NCI-H187 treated with DMSO at 0.1 percent for 48 hours (cell line): ENCODE data around the gene PPP1R13L.

Source experiments
- DNase-seq: peaks from one replicate; lab custom pipeline; 2025; lab: John Stamatoyannopoulos, UW

The PPP1R13L gene

DNA sequence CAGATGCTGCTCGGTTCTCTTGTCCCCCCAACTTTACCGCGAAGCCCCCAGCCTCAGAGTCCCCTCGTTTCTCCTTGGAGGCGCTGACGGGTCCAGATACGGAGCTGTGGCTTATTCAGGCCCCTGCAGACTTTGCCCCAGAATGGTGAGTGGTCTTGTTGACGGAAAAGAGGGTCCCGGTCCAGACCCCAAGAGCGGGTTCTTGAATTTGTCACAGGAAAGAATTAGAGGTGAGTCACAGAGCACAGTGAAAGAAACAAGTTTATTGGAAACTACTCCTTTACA lies 2.2 kb upstream of the PPP1R13L start:
- DNase-seq = no peak

DNA sequence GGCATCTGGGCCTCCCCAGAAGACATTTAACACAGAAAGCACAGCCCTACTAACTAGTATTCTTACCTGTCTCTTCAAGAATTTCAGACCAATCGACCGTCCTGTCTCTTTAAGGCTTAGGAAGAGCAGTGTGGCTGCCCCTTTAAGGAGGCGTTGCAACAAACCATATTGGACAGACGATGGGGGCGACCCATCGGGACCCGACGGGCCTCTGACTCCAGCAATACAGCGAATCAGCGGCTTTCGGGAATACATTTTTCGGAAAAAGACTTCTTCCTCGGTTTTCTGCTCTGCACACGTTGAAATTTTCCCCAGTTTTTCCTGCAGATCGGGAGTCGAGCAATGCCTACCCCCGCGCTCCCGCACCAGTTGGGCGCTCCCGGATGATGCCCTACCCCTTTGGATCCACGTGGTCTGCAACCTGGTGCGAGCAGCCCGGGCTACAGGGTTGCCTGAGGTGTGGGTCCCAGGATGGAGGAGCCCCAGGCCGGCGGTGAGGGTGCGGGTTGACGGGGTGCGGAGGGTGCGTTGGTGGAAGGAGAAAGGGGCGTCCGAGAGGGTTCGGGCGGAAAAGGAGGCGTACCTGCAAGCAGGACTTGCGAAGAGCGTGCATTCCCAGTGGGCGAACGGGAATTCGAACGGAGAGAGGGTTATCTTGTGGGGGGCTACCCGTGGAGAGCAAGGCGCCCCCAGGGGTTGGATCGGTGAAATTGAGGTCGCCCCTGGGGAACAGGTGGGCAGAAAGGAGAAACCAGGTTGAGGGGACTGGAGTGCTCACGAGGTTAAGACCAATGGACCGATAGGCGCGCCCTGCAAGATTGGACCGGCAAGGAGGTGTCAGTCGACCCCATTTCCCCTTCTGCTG lies 1.6 kb upstream of the PPP1R13L start, which contains the start of gene POLR1G:
POLR1G (plus strand) TSS at position 419 of the 865 bp plus-strand sequence; CDS start at position 472, 53 bp downstream.
- DNase-seq = peak; percentile 86

DNA sequence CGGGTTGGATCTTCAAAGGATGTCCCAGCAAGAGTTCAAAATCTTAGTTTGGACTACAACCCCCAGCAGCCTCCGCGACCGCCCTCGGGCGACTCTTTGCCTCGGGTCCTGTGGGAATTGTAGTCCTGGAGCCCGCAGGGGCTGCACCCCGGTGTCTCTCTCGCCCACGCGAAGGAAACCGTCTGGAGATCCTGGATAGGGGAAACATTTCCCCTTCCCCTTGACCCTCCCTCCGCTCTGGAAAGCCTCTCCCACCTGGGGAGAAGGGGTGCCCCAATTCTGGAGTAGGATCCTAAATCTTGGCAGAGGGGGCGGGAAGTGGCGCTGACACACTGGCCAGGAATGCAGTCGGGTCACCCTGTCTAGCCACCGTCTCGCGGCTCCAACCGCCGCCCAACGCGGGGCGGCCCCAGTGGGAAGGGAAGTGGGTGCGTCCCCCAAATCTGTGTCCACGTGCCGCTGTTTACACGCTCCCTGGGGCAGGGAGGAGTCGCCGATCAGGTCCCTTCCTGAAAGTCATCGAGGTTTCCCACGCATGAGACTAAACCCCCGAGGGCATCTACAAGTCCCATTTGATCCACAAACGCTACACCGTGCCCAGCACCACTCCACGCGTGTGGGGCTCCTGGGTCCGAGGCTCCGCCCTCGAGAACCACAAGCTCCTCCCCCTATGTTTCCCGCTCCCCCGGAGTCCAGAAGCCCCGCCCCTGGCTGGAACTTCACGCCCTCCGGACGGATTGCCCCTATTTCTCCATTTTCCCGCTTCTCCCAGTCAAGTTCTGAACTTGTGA lies 761 bp upstream of the PPP1R13L start:
- DNase-seq = peak; percentile 86

DNA sequence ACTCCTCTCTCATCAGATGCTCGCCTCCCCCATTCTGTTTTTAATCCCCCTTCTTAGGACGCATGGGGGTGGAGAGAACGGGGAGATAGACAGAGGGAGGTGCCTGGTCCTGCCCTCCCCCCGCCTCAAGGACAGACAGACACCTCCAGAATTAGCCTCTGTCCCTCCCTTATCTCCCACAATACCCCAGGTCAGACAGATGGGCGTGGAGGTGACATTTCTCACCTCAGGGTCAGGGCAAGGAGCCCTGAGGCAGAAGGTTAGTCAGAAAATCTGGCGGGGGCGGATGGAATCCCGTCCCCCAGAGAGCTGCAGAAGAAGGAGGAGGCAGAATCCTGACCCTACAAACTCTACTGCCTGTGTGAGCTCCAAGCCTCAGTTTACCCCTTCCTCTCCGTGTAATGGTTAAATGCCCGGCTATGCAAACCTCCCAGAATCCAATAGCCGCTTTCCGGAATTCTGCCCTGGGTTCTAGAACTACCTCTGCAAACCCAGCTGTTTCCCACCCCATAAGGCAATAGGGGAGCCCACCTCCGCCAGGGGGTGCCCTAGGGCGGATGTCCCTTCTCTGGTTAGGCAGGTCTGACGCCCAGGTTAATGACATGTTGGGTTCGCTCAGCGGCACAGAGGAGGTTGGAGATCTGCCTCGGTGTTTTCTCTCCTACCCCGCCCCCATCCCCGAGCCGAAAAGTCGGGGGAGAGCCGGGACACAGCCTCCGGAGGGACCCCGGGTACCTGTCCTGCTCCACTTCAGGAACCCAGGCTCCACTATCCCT lies 900 bp downstream of the PPP1R13L start:
- DNase-seq = no peak

DNA sequence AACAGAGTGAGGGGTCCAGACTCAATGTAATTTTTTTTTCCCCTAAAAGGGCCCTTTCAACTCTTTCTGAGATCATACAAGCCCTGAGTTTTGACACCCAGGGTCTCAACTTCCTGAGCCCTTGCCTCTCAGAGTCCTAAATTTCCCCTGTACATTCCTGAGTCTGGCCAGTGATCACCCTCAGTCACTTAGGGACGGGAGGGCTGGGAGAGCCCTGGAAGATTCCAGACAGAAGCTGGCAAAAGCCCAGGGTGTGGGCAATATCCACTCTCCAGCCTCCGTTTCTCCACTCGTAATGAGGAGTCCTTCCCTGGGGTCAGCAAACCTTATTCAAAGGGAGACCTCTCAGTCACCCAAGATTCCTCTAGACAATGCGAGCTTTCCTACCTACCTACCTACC lies 1.6 kb downstream of the PPP1R13L start:
- DNase-seq = no peak

DNA sequence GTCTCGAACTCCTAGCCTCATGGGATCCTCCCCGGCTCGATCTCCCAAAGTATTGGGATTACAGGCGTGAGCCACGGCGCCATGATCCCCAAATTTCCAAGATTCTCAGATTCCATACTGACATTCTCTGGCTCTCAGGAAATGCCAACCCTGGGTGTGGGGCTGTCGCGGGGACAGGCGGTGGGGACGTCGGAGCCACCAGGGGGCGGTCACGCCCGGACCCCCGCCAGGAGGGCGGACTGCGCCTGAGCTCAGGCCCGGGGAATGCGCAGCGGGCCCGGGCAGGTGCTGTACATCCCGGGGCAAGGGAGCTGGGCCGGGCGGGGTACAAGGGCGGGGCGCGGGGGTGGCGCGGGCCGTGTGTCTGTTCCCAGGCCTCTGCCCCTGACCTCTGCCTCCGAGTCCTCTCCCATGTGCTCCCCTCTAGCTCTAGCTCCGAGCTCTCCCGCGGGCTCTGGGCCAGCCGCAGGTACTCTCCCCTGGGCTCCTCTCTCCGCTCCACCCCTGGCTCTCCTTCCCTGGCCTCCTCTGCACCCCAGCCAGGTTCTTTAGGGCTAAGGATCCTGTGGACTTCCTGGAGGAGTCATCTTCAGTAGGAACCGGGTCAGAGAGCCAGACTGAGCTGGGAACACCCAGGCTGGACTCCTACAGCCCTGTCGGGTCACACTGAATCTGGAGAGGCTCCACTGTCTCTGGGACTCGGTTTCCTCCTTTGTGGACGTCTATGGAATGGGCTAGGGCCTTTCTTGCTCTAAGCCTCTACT lies 2.4 kb downstream of the PPP1R13L start:
- no peak for DNase-seq

DNA sequence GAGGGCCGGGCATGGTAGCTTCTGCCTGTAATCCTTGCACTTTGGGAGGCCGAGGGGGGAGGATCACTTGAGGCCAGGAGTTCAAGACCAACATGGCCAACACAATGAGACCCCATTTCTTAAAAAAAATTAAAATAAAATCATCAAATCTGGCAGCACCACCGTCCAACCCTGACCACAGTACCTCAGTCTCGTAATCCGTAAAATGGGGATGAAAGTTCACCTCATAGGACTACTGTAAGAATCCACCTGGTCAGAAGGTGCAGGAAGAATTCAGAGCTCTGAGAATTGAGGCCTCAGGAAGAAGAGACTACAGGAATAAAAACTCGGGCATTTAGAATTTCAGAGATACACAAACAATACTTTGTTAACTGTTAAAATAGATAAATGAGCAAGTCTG lies 3.1 kb downstream of the PPP1R13L start:
- no peak for DNase-seq

DNA sequence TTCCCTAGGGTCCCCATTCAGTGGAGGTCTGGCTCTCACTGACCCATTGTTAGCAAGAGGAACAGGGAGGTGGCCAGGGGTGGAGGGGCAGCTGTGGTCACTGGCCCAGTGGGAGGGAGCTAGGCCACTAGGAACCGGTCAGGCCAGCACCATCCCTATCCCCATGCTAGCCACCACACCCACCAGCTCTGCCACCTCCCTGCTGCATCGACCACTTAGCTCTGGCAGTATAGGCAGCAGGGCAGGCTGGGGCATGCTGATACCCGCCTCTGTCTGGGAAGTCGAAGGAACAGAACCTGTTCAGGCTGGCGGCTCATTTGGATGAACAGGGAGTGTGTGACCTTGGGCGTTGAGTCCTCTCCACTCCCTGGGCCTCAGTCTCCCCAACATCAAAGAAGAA lies 4.7 kb downstream of the PPP1R13L start:
- DNase-seq = no peak

DNA sequence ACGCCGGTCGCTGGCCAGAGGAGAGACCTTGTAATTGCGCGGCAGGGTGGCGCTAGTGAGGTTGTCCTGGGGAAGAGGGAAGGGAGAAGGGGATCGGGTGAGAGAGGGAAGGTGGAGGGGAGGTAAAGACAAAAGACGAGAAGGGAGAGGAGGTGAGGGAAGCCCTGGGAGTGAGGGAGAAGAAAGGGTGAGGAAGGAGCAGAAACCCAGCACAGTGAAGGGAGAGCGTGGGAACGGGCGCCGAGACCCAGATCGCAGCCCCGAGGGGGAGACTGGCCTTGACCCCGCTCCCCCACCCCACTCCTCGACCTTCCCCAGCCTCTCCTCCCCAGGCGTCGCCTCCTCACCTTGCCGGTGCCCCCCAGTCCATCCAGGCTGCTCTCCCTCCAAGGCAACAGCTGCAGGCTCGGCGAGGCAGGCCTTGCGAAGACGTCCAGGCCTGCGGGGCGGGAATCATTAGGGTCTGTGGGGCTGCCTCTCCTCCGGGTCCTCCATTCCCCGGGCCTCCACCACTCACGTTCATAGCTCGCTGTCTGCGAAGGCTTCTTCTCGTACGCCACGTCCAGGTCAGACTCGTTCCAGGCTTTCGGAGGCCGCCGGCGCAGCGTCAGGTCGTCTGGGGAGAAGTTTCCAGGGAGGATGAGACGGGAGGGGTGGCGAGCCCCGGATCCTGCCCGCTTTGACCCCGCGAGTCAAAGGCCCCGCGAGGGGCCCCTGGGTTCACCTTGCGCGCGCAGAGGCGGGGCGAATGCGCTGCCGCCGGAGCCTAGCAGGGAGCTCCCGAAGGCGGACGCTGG lies 8.8 kb downstream of the PPP1R13L start:
- DNase-seq = no peak

DNA sequence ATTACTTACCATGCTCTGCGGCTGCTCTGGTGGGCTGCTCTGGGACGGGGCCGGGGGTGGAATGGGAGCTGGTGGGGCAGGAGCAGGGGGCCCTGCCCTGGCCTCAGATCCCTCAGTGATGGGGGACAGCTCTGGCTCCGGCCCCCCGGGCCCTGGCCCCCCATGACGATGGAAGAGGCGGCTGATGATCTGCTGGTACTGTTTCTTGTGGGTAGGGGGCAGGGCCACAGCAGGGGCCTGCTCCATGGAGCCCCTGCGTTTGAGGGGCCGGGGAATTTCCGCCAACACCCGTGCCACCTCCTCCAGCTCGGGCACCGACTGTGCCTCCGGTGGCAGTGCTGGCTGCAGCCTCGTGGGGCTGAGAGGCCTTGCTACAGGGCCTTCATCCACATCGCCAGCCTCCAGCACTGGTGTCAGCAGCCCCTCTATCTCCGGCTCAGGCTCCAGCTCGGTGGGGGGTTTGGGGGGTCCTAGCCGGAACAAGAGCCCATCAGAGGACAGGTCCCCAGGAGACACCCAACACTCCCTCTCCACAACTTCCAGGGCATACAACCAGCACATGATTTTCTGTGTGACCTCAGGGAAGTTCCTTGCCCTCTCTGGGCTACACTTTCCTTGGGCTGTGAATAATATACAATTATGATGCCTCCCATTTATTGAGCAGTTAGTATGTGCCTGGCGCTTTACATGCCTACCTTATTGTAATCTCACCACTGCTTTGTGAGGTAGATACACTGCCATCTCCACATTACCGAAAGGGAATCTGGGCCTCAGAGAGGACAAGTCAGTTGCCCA lies 12.8 kb downstream of the PPP1R13L start:
- no peak for DNase-seq

DNA sequence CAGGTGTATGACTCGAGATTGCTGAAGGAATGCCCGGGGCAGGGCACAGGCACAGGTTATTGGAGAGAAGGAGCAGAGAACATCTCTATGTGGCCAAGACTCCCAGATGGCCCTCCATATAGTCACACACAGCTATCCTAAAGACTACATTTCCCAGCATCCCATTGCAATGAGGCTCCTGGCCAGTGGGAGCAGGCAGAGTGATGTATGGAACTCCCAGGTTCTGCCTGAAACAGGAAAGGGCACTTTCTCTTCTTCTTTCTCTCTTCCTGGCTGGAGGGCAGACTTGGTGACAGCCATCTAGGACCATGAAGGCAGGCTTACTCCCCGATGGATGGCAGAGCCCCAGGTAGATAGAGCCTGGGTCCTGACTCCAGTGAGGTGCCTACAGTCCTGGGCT lies 13.5 kb downstream of the PPP1R13L start:
- DNase-seq = no peak

DNA sequence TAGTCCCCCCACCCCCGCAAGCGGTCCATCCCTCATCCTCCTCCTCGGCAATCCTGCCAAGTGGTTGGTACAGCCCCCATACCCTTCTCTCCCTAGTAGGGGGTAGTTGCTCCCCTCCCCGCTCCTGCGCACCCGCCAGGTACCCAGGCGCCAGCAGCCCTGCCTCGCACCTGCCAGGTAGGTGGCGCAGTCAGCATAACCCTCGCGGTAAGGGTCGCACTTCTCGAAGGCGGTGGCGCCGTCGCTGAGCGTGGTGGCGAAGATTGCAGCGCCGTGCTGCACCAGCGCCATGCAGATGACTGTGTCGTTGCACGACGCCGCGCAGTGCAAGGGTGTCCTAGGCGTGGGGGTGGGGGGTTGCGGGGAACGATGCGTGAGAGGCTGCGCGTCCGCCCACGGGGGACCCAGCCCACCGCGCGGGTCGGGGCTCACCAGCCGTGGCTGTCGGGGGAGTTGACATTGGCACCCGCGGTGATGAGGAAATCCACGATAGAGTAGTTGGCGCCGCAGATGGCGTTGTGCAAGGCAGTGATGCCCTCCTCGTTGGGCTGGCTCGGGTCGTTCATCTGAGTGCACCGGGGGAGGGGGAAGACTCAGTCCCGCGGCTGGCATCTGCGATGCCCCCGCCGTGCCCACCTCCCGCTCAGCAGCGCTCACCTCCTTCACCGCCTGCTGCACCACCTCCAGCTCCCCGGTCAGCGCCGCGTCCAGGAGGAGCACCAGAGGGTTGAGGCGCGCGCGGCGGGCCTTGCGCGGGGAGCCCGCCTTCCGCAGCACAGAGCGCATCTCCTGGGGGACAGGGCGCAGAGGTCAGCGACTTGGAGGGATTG lies 19.3 kb downstream of the PPP1R13L start:
- DNase-seq = no peak

DNA sequence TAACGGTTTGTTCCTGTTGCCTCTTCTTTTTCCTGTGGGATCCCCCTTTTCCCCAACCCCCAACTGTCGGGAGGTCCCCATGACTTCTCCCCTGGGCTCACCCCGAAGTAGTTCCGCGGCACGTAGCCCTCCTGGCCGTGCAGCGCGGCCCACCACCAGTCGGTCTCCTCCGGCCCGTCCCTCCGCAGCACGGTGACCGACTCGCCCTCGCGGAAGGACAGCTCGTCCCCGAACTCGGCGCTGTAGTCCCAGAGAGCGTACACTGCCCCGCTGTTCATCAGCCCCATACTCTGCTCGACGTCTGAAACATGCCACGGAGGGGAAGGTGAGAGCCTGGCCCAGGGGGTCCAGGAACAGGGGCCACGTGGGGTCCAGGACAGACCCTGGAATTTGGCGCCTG lies 22.4 kb downstream of the PPP1R13L start:
- no peak for DNase-seq

DNA sequence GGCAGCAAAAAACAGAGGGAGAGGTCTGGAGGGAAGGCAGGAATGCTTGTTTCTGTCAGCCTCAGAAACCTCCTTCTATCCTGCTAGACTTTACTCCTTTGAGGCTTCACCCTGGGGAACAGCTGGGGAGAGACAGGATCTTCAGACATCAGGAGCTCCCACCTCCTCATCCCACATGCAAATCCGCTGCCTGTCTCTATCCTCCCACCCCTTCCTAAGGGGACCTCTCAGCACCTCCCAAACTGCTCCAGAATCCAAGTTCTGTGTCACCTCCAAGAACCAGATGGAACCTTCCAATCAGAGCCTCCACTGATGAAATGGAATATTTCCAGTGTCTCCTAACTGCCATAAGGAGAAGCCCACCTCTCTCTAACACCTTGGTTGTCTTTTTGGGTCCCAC lies 24.8 kb downstream of the PPP1R13L start:
- DNase-seq = no peak

DNA sequence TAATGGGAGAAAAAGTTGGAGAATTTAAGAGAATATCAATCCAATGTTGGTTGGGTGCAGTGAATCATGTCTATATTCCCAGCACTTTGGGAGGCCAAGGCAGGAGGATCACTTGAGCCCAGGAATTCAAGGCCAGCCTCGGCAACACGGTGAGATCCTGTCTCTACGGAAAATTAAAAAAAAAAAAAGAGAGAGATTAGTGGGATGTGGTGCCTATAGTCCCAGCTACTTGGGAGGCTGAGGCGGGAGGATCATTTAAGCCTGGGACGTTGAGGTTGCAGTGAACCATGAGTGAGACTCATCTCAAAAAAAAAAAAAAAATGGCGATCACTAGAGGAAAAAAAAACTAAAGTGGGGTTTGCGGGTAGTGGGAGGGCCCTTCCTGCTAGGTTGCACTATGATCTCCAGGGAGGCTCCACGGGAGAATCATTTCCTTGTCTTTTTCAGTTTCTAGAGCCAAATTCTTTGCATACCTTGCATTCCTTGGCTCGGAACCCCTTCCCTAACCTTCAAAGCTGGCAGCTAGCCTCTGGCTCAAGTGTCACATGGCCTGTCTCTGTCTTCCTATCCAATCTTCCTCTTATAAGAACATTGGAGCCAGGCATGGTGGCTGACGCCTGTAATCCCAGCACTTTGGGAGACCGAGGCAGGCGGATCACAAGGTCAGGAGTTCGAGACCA lies 28.7 kb downstream of the PPP1R13L start:
- no peak for DNase-seq

DNA sequence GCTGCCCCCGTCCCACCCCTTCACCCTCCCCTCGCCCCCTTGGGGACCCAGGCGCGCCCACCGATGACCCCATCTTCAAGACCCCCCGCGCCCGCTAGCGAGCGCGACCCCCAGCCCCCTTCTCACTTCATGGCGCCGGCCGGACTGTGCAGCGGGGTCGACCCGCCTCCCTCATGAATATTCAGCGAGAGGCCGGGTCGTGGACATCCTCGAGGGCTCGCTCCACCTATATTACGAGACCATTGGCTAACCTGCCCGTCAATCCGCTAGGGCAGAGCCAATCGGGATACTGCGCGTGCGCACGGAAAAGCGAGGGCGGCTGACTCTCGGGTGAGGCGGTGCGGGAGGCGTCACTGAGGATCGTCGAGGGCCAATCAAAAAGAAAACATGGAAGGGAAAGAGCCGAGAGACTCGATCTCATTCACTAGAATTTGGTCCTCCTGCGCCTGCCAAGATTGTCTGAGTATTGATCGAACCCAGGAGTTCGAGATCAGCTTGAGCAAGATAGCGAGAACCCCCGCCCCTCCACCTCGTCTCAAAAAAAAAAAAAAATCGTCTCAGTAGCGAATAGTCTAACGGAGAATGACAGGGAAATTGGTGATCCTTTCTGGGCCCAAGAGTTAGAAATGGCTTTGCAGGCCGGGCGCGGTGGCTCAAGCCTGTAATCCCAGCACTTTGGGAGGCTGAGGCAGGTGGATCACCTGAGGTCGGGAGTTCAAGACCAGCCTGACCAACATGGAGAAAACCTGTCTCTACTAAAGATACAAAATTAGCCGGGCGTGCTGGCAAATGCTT lies 34.3 kb downstream of the PPP1R13L start, which contains the start of gene ERCC2:
ERCC2 (minus strand) TSS at position 164 of the 795 bp plus-strand sequence; CDS start at position 131, 33 bp downstream.
- DNase-seq = peak; percentile 84

DNA sequence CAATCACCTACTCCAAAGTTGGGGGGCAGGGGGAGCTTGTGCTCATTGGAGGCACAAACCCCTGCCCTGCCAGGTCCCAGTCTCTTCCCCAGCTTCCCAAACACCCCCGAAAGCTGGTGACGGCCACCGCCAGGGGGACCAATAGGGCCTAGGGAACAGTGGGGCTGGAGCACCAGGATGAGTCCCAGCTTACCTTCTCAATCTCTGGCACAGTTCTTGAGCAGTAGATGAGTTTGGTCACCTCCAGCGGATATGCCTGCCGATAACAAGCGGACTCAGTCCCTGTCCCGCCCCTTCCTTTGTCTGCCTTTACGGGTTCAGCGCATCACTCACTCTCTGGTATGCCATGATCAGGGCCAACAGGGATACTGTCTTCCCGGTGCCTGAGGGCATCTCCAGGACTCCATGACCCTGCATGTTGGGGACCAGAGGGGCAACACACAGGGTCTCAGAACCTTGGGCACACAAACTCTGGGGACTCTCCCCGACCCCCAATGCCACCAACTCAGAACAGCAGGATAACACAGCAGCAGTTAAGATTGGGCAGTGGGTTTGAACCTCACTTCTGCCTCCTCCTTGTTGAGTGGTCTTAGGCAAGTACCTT lies 36.0 kb downstream of the PPP1R13L start:
- DNase-seq = no peak
